B cell (primary cell): ENCODE data around the gene RANBP9. TPM values are rescaled to one million over a fixed set of nuclear protein-coding genes. Genes with fewer than 3 reads are reported as not detected.

Experiments
- ATAC-seq: fragments of 200-7000 bp; cut with Tn5 transposase; one replicate; pipeline ENCODE4 v1.10.0; 2021; ENCODE audit warnings: low read depth, mild to moderate bottlenecking, moderate number of reproducible peaks, moderate library complexity
- CTCF ChIA-PET: fragments of 350-600 bp; sonication (Branson Sonifier 250); formaldehyde crosslinking; loops from one replicate; lab custom pipeline; 2021; ENCODE audit warnings: antibody characterized with exemption, inconsistent platforms; lab: Charles Lee
- POLR2A ChIA-PET: fragments of 350-600 bp; sonication (Branson Sonifier 250); formaldehyde crosslinking; loops from one replicate; lab custom pipeline; 2021; ENCODE audit warnings: antibody characterized with exemption; lab: Charles Lee
- DNase-seq: peaks from one replicate; pipeline ENCODE4 v3.0.0; 2013
- H2AFZ ChIP-seq: 2 replicates; pipeline ENCODE4 v1.6.1; 2012; ENCODE audit warnings: mild to moderate bottlenecking, low read depth, low read length; ENCODE audit not compliant: insufficient read depth, poor library complexity, severe bottlenecking
- H3K27ac ChIP-seq, 2 donors: 1 replicate in 1 of 2; 2 replicates in 1 of 2; pipeline ENCODE4 v1.5.1; 2012 to 2013; ENCODE audit warnings: low read length in 2 of 2, mild to moderate bottlenecking in 2 of 2, moderate library complexity in 1 of 2
- H3K27me3 ChIP-seq, 4 experiments: fragments of 200-600 bp in 1 of 4; sonication (generic) in 1 of 4; replicated peaks in 1 of 4; 1 replicate in 2 of 4; 2 replicates in 2 of 4; pipeline versions ENCODE4 v1.6.1 to v1.7.0; 2013 to 2016; ENCODE audit warnings: low read length in 3 of 4, mild to moderate bottlenecking in 2 of 4, mixed read lengths in 1 of 4, moderate library complexity in 1 of 4; ENCODE audit not compliant: insufficient read depth in 4 of 4, control insufficient read depth in 3 of 4; ENCODE audit errors: control extremely low read depth in 1 of 4
- H3K36me3 ChIP-seq, 2 experiments: replicated peaks in 1 of 2; 1 replicate in 1 of 2; 2 replicates in 1 of 2; pipeline versions ENCODE4 v1.6.1 to v1.7.1; 2013; ENCODE audit warnings: low read length in 1 of 2; ENCODE audit not compliant: insufficient read depth in 2 of 2, control insufficient read depth in 1 of 2; ENCODE audit errors: control extremely low read depth in 1 of 2, extremely low read depth in 1 of 2
- H3K4me1 ChIP-seq, 2 donors: fragments of 200-600 bp in 1 of 2; sonication (generic) in 1 of 2; 1 replicate in 1 of 2; 2 replicates in 1 of 2; pipeline versions ENCODE4 v1.5.1 to v1.6.1; 2013 to 2017; ENCODE audit warnings: low read length in 2 of 2; ENCODE audit not compliant: control insufficient read depth in 2 of 2, insufficient read depth in 2 of 2
- H3K4me2 ChIP-seq: replicated peaks from 2 replicates; pipeline ENCODE3; 2012; ENCODE audit warnings: mild to moderate bottlenecking, low read depth, low read length; ENCODE audit not compliant: poor library complexity, severe bottlenecking
- H3K4me3 ChIP-seq, 5 experiments: fragments of 200-600 bp in 1 of 5; sonication (generic) in 1 of 5; 1 replicate in 3 of 5; 2 replicates in 2 of 5; pipeline versions ENCODE4 v1.5.1 to v1.7.0; 2011 to 2016; ENCODE audit warnings: low read length in 4 of 5, mild to moderate bottlenecking in 4 of 5, low read depth in 2 of 5, control low read depth in 1 of 5, moderate library complexity in 1 of 5; ENCODE audit not compliant: insufficient read depth in 1 of 5; ENCODE audit errors: control extremely low read depth in 1 of 5, extremely low read depth in 1 of 5
- H3K79me2 ChIP-seq: fragments of 200-600 bp; sonication (generic); one replicate; pipeline ENCODE4 v1.6.0; 2016; ENCODE audit warnings: low read length; ENCODE audit not compliant: control insufficient read depth, insufficient read depth
- H3K9ac ChIP-seq: fragments of 200-600 bp; sonication (generic); 2 replicates; pipeline ENCODE4 v1.6.1; 2017; ENCODE audit warnings: mild to moderate bottlenecking, low read length, moderate library complexity
- H3K9me3 ChIP-seq, 3 donors: one replicate each; pipeline versions ENCODE4 v1.6.1 to v1.7.1; 2013; ENCODE audit warnings: low read length in 2 of 3; ENCODE audit not compliant: control insufficient read depth in 2 of 3, insufficient read depth in 1 of 3; ENCODE audit errors: control extremely low read depth in 1 of 3
- H4K20me1 ChIP-seq: 2 replicates; pipeline ENCODE4 v1.6.0; 2012; ENCODE audit warnings: mild to moderate bottlenecking, low read length; ENCODE audit not compliant: insufficient read depth, control insufficient read depth, poor library complexity, severe bottlenecking
- H3K27ac Mint-ChIP-seq: one replicate; pipeline ENCODE4 v1.8.0; 2021; ENCODE audit warnings: mixed read lengths
- H3K27me3 Mint-ChIP-seq: one replicate; pipeline ENCODE4 v1.8.0; 2021; ENCODE audit warnings: mixed read lengths
- H3K4me1 Mint-ChIP-seq: one replicate; pipeline ENCODE4 v1.8.0; 2021; ENCODE audit warnings: mixed read lengths
- H3K4me3 Mint-ChIP-seq: one replicate; pipeline ENCODE4 v1.8.0; 2021; ENCODE audit warnings: mixed read lengths
- H3K9me3 Mint-ChIP-seq: one replicate; pipeline ENCODE4 v1.8.0; 2022; ENCODE audit warnings: mixed read lengths; ENCODE audit not compliant: insufficient read depth
- CTCF ChIP-seq: fragments of 200-600 bp; IDR thresholded peaks from one replicate; pipeline ENCODE4 v1.8.0; 2022; ENCODE audit warnings: antibody characterized with exemption, mild to moderate bottlenecking
- EZH2 ChIP-seq: IDR thresholded peaks from 2 replicates; pipeline ENCODE4 v1.6.1; 2012; ENCODE audit warnings: borderline replicate concordance, low read depth, mild to moderate bottlenecking, moderate library complexity, low read length; ENCODE audit not compliant: insufficient read depth, poor library complexity, severe bottlenecking
- WGBS: methylation state at CpG from one replicate; pipeline ENCODE4 v1.1.5; 2013; ENCODE audit warnings: missing lambda C conversion rate; ENCODE audit not compliant: insufficient coverage; 5-methylcytosine and 5-hydroxymethylcytosine counted together
- intact Hi-C: fragments of 100-400 bp; cut with micrococcal nuclease; formaldehyde crosslinking; loops from one replicate; pipeline ENCODE4 v1.10.0; 2022
- polyA plus RNA-seq: library from polyadenylated mRNA; depleted of rRNA; stranded (reverse); fragments of >200 nt; gene quantifications from 2 replicates; pipeline ENCODE4 v1.2.3, GENCODE V29; 2012
- total RNA-seq, 2 donors: library from RNA; stranded (reverse); fragments of 120-200 nt in 1 of 2; gene quantifications; 1 replicate in 1 of 2; 2 replicates in 1 of 2; pipeline versions ENCODE4 v1.2.3 to v1.2.4, GENCODE V29; 2013 to 2022

Gene RANBP9
- total and polyA plus RNA-seq, 2 donors (not counting 1 experiment from before 2014, with no cell fraction given), result 20.0 to 34.1 TPM

GRCh38 chr6:13684855-13685254, 26.8 kb downstream of the RANBP9 start:
- H3K4me2 ChIP-seq, result no peak overlapping the region
- ChIA-PET POLR2A (no interaction called here), CTCF (no interaction called here)
- Mint-ChIP-seq H3K4me1 (peaks cover 53% of the 10 kb centered on the region), H3K4me3 (no peak overlapping the region), H3K27me3 (no peaks in the 10 kb centered on the region), H3K27ac (no peak overlapping the region), H3K9me3 (peaks cover 3% of the 10 kb centered on the region)
- H3K27me3 ChIP-seq, result no peaks in the 10 kb centered on the region
- ATAC-seq (no peak), DNase-seq (no peak)
- intact Hi-C loops, result no loop called here
- peaks cover 98% of the 10 kb centered on the region for H3K79me2 ChIP-seq
- H3K4me1 ChIP-seq, result peaks cover 9 to 10% of the 10 kb centered on the region in 2 donors
- H3K27ac ChIP-seq, result no peak overlapping the region
- peaks cover 0 to 4% (median 0%) of the 10 kb centered on the region in 3 donors for H3K9me3 ChIP-seq
- TF ChIP-seq EZH2, result no peak
- no peak for TF ChIP-seq CTCF
- H3K9ac ChIP-seq, result no peak overlapping the region
- peaks cover 2% of the 10 kb centered on the region in 2 experiments for H3K36me3 ChIP-seq
- H2AFZ ChIP-seq, result no peak overlapping the region
- 94% methylated on average over 2 of the region's 4 CpGs for WGBS
- no peak overlapping the region for H3K4me3 ChIP-seq
- peaks cover 27% of the 10 kb centered on the region for H4K20me1 ChIP-seq

- Histone ChIP-seq H3K4me2 (no peak overlapping the region), H3K4me1 (peaks cover 6 to 9% of the 10 kb centered on the region in 2 donors), H3K4me3 (no peak overlapping the region), H3K9me3 (peaks cover 0 to 4% (median 0%) of the 10 kb centered on the region in 3 donors), H3K27me3 (no peaks in the 10 kb centered on the region), H3K79me2 (peaks cover 97% of the 10 kb centered on the region), H4K20me1 (peaks cover 23% of the 10 kb centered on the region), H2AFZ (no peak overlapping the region), H3K36me3 (no peaks in the 10 kb centered on the region), H3K27ac (no peak overlapping the region), H3K9ac (no peak overlapping the region)
- H3K4me1 Mint-ChIP-seq, result peaks cover 46% of the 10 kb centered on the region
- ChIA-PET POLR2A (no interaction called here), CTCF (no interaction called here)
- H3K4me3 Mint-ChIP-seq, result peak overlapping the region; percentile 15
- peaks cover 3% of the 10 kb centered on the region for H3K9me3 Mint-ChIP-seq
- H3K27me3 Mint-ChIP-seq, result no peaks in the 10 kb centered on the region
- no peak for TF ChIP-seq CTCF
- TF ChIP-seq EZH2, result no peak
- peak overlapping the region; percentile 32 for H3K27ac Mint-ChIP-seq
- intact Hi-C loops, result no loop called here
- no peak for DNase-seq
- ATAC-seq, result no peak
Observed at GRCh38 chr6:13683038-13683437, 28.6 kb downstream of the RANBP9 start.
